Endothelial cell (in vitro differentiated cells): Measurements from ENCODE around the gene EXOG. TPM values are rescaled to one million over a fixed set of nuclear protein-coding genes. Genes with fewer than 3 reads are reported as not detected.

Experiments
- DNase-seq: peaks from one replicate; pipeline ENCODE4 v3.0.0; 2021; ENCODE audit warnings: low spot score
- H3K27ac Mint-ChIP-seq: one replicate; pipeline ENCODE4 v1.8.0; 2021; ENCODE audit warnings: mixed read lengths, inconsistent platforms; ENCODE audit not compliant: unreplicated experiment
- H3K27me3 Mint-ChIP-seq: one replicate; pipeline ENCODE4 v1.8.0; 2021; ENCODE audit warnings: mild to moderate bottlenecking, moderate library complexity, mixed read lengths, inconsistent platforms; ENCODE audit not compliant: unreplicated experiment
- H3K36me3 Mint-ChIP-seq: one replicate; pipeline ENCODE4 v1.8.0; 2021; ENCODE audit warnings: mild to moderate bottlenecking, low read depth, mixed read lengths, inconsistent platforms; ENCODE audit not compliant: unreplicated experiment
- H3K4me1 Mint-ChIP-seq: one replicate; pipeline ENCODE4 v1.8.0; 2021; ENCODE audit warnings: mild to moderate bottlenecking, mixed read lengths, inconsistent platforms; ENCODE audit not compliant: unreplicated experiment
- H3K4me3 Mint-ChIP-seq: one replicate; pipeline ENCODE4 v1.8.0; 2021; ENCODE audit warnings: mild to moderate bottlenecking, mixed read lengths, inconsistent platforms; ENCODE audit not compliant: unreplicated experiment
- H3K9me3 Mint-ChIP-seq: one replicate; pipeline ENCODE4 v1.8.0; 2021; ENCODE audit warnings: mixed read lengths, inconsistent platforms; ENCODE audit not compliant: unreplicated experiment
- total RNA-seq: library from RNA; stranded (reverse); fragmentation: NEBNext Ultra II Directional; extraction: Animal tissue kit (Norgen Biotek cat#: 25700); gene quantifications from one replicate; pipeline ENCODE4 v1.2.1, GENCODE V29; 2021; ENCODE audit not compliant: unreplicated experiment
- TF ChIP-seq, protein P1 (sequence below): fragments of 200-600 bp; sonication (generic); IDR thresholded peaks from one replicate; pipeline ENCODE4 v1.5.0; 2021; ENCODE audit warnings: antibody characterized with exemption; ENCODE audit not compliant: unreplicated experiment

Gene EXOG
- total RNA-seq, 1 donor from 2014 or later: 18.3 TPM

GRCh38 chr3:38555149-38555840 is 59.2 kb downstream of the EXOG start:
- Mint-ChIP-seq H3K27me3 (peaks cover 7% of the 10 kb centered on the region), H3K4me1 (no peaks in the 10 kb centered on the region), H3K9me3 (no peaks in the 10 kb centered on the region), H3K36me3 (peaks cover 16% of the 10 kb centered on the region), H3K27ac (no peak overlapping the region), H3K4me3 (no peak overlapping the region)
- DNase-seq: no peak
- TF ChIP-seq, protein P1, sequence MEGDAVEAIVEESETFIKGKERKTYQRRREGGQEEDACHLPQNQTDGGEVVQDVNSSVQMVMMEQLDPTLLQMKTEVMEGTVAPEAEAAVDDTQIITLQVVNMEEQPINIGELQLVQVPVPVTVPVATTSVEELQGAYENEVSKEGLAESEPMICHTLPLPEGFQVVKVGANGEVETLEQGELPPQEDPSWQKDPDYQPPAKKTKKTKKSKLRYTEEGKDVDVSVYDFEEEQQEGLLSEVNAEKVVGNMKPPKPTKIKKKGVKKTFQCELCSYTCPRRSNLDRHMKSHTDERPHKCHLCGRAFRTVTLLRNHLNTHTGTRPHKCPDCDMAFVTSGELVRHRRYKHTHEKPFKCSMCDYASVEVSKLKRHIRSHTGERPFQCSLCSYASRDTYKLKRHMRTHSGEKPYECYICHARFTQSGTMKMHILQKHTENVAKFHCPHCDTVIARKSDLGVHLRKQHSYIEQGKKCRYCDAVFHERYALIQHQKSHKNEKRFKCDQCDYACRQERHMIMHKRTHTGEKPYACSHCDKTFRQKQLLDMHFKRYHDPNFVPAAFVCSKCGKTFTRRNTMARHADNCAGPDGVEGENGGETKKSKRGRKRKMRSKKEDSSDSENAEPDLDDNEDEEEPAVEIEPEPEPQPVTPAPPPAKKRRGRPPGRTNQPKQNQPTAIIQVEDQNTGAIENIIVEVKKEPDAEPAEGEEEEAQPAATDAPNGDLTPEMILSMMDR: no peak

DNA sequence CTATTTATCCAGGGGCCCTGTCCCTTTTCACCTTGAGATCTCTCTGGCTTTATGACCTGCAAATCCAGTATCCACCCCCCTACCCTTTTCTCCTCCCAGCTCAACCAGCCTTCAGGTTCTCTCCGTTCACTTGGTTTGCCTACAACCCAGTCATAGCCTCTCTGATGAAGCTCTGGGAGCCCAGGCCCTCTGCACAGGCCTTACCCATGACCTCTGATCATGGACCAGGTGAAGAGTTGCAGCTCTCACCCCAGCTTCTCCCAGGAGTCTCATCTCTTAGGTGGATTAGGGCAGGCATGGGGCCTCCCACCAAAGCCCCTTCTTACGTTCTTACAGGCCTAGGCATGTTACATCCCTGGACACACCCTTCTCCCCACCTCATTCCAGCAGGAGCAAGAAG is 59.8 kb downstream of the EXOG start:
- H3K27me3 Mint-ChIP-seq: peaks cover 3% of the 10 kb centered on the region
- H3K4me3 Mint-ChIP-seq: no peak overlapping the region
- peaks cover 12% of the 10 kb centered on the region for H3K36me3 Mint-ChIP-seq
- H3K9me3 Mint-ChIP-seq: no peaks in the 10 kb centered on the region
- DNase-seq: no peak
- no peaks in the 10 kb centered on the region for H3K4me1 Mint-ChIP-seq
- H3K27ac Mint-ChIP-seq: no peak overlapping the region
- TF ChIP-seq, protein P1: no peak

- peaks cover 8% of the 10 kb centered on the region for H3K36me3 Mint-ChIP-seq
- TF ChIP-seq, protein P1: no peak
- no peak overlapping the region for H3K27ac Mint-ChIP-seq
- no peaks in the 10 kb centered on the region for H3K4me1 Mint-ChIP-seq
- H3K9me3 Mint-ChIP-seq: no peaks in the 10 kb centered on the region
- peaks cover 6% of the 10 kb centered on the region for H3K27me3 Mint-ChIP-seq
- no peak overlapping the region for H3K4me3 Mint-ChIP-seq
- DNase-seq: no peak
Measured at GRCh38 chr3:38556640-38557358, 60.7 kb downstream of the EXOG start.

- peaks cover 3% of the 10 kb centered on the region for H3K4me1 Mint-ChIP-seq
- H3K27ac Mint-ChIP-seq: no peak overlapping the region
- TF ChIP-seq, protein P1: no peak
- DNase-seq: no peak
- H3K27me3 Mint-ChIP-seq: peaks cover 5% of the 10 kb centered on the region
- H3K36me3 Mint-ChIP-seq: peaks cover 4% of the 10 kb centered on the region
- H3K9me3 Mint-ChIP-seq: no peaks in the 10 kb centered on the region
- no peak overlapping the region for H3K4me3 Mint-ChIP-seq
Measured at GRCh38 chr3:38558864-38559263, 62.7 kb downstream of the EXOG start.

DNA sequence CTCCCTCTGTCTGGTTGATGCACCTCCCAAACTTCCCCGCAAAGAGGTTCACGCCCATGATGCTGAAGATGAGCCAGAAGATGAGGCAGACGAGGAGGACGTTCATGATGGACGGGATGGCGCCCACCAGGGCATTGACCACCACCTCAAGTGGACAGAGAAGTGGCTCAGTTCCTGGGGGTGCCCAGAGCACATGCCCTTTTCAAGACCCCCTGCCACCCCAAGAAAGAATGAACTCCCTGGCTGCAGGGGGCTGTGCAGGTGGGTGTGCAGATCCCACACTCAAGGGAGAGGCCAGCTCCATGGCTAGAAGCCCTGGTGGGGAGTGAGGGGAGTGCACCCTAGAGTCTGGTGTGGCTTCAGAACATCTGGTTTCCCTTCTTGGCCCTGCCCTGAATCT is 64.1 kb downstream of the EXOG start:
- Mint-ChIP-seq H3K4me1 (peaks cover 3% of the 10 kb centered on the region), H3K27me3 (peaks cover 5% of the 10 kb centered on the region), H3K27ac (no peak overlapping the region), H3K36me3 (peaks cover 4% of the 10 kb centered on the region), H3K9me3 (no peaks in the 10 kb centered on the region), H3K4me3 (no peak overlapping the region)
- DNase-seq: no peak
- TF ChIP-seq, protein P1: peak; percentile 19
